GM23338 (cell line): ENCODE measurements around the gene GSG1. TPM values are rescaled to one million over a fixed set of nuclear protein-coding genes. Genes with fewer than 3 reads are reported as not detected.

Source experiments
- ATAC-seq: fragments of 200-7000 bp; cut with Tn5 transposase; 3 replicates; pipeline ENCODE4 v1.9.1; 2020
- DNase-seq: peaks from one replicate; pipeline ENCODE4 v3.0.0-alpha.2; 2015; ENCODE audit warnings: low spot score
- H2AFZ ChIP-seq: fragments of 200-600 bp; sonication (generic); 2 replicates; pipeline ENCODE4 v1.8.0; 2016; ENCODE audit warnings: antibody characterized with exemption, mild to moderate bottlenecking, moderate library complexity
- H3F3A ChIP-seq: fragments of 200-600 bp; sonication (generic); replicated peaks from 2 replicates; pipeline ENCODE4 v1.8.0; 2017; ENCODE audit warnings: antibody characterized with exemption, mixed run types, low read depth
- H3K27ac ChIP-seq: fragments of 200-600 bp; sonication (generic); 2 replicates; pipeline ENCODE4 v1.6.1; 2016; ENCODE audit warnings: low read depth
- H3K27me3 ChIP-seq: fragments of 200-600 bp; sonication (generic); 2 replicates; pipeline ENCODE4 v1.8.0; 2016; ENCODE audit warnings: mild to moderate bottlenecking, mixed run types, moderate library complexity; ENCODE audit not compliant: insufficient read depth
- H3K36me3 ChIP-seq: fragments of 200-600 bp; sonication (generic); 2 replicates; pipeline ENCODE4 v1.8.0; 2016; ENCODE audit warnings: mild to moderate bottlenecking; ENCODE audit not compliant: insufficient read depth
- H3K4me1 ChIP-seq: fragments of 200-600 bp; sonication (generic); 2 replicates; pipeline ENCODE4 v1.8.0; 2016; ENCODE audit warnings: mild to moderate bottlenecking, moderate library complexity; ENCODE audit not compliant: insufficient read depth
- H3K4me2 ChIP-seq: fragments of 200-600 bp; sonication (generic); 2 replicates; pipeline ENCODE4 v1.7.1; 2017; ENCODE audit warnings: mixed run types
- H3K4me3 ChIP-seq: fragments of 200-600 bp; sonication (generic); 2 replicates; pipeline ENCODE4 v1.6.1; 2016; ENCODE audit warnings: mixed run types
- H3K79me2 ChIP-seq: fragments of 200-600 bp; sonication (generic); replicated peaks from 2 replicates; pipeline ENCODE4 v1.8.0; 2017; ENCODE audit warnings: mild to moderate bottlenecking; ENCODE audit not compliant: insufficient read depth
- H3K9me2 ChIP-seq: fragments of 200-600 bp; sonication (generic); 2 replicates; pipeline ENCODE4 v1.8.0; 2017; ENCODE audit not compliant: insufficient read depth
- H4K20me1 ChIP-seq: fragments of 200-600 bp; sonication (generic); replicated peaks from 2 replicates; pipeline ENCODE4 v1.8.0; 2017; ENCODE audit warnings: mild to moderate bottlenecking; ENCODE audit not compliant: insufficient read depth
- H3K27ac Mint-ChIP-seq: 2 replicates; pipeline ENCODE4 v1.8.0; 2020; ENCODE audit warnings: inconsistent platforms, mild to moderate bottlenecking, moderate library complexity, mixed read lengths
- H3K27me3 Mint-ChIP-seq: 3 replicates; pipeline ENCODE4 v1.8.0; 2022; ENCODE audit warnings: low read depth, mild to moderate bottlenecking, moderate library complexity, mixed read lengths, inconsistent platforms; ENCODE audit not compliant: insufficient read depth, poor library complexity
- H3K36me3 Mint-ChIP-seq: 3 replicates; pipeline ENCODE4 v1.8.0; 2021; ENCODE audit warnings: low read depth, mild to moderate bottlenecking, inconsistent platforms, moderate library complexity, mixed read lengths
- H3K4me1 Mint-ChIP-seq: 3 replicates; pipeline ENCODE4 v1.8.0; 2020; ENCODE audit warnings: mild to moderate bottlenecking, inconsistent platforms, mixed read lengths
- H3K4me3 Mint-ChIP-seq: 3 replicates; pipeline ENCODE4 v1.8.0; 2021; ENCODE audit warnings: moderate library complexity, mild to moderate bottlenecking, inconsistent platforms, mixed read lengths
- H3K9me3 Mint-ChIP-seq: 3 replicates; pipeline ENCODE4 v1.8.0; 2020; ENCODE audit warnings: moderate library complexity, mild to moderate bottlenecking, inconsistent platforms, mixed read lengths
- CREB1 ChIP-seq: fragments of 250-450 bp; sonication (Bioruptor Pico); IDR thresholded peaks from 2 replicates; pipeline ENCODE4 v1.5.0; 2020; ENCODE audit warnings: low read depth, mild to moderate bottlenecking, moderate library complexity
- CTCF ChIP-seq, 2 experiments: fragments of 200-600 bp in 1 of 2; sonication (generic) in 1 of 2; conservative IDR thresholded peaks; 2 replicates each; pipeline versions ENCODE4 v1.5.1 to v1.6.1; 2016 to 2017; ENCODE audit warnings: antibody characterized with exemption in 2 of 2, low read depth in 2 of 2, mild to moderate bottlenecking in 2 of 2, moderate library complexity in 1 of 2
- ETS1 ChIP-seq: IDR thresholded peaks from 2 replicates; pipeline ENCODE4 v1.6.1; 2016; ENCODE audit warnings: antibody characterized with exemption
- EZH2 ChIP-seq: fragments of 200-600 bp; sonication (generic); IDR thresholded peaks from one replicate; pipeline ENCODE4 v1.8.0; 2017; ENCODE audit warnings: antibody characterized with exemption, mild to moderate bottlenecking, low read depth; ENCODE audit not compliant: unreplicated experiment
- EZH2phosphoT487 ChIP-seq: fragments of 200-600 bp; sonication (generic); IDR thresholded peaks from one replicate; pipeline ENCODE4 v1.8.1; 2018; ENCODE audit warnings: antibody characterized with exemption; ENCODE audit not compliant: unreplicated experiment
- JUNB ChIP-seq: IDR thresholded peaks from one replicate; pipeline ENCODE4 v1.6.1; 2016; ENCODE audit warnings: antibody characterized with exemption; ENCODE audit not compliant: unreplicated experiment
- NANOG ChIP-seq: IDR thresholded peaks from 2 replicates; pipeline ENCODE4 v1.6.1; 2016; ENCODE audit warnings: antibody characterized with exemption, borderline replicate concordance
- POLR2AphosphoS5 ChIP-seq: IDR thresholded peaks from 2 replicates; pipeline ENCODE4 v1.6.1; 2016; ENCODE audit warnings: antibody characterized with exemption, low read depth
- REST ChIP-seq: IDR thresholded peaks from one replicate; pipeline ENCODE4 v1.6.1; 2018; ENCODE audit warnings: antibody characterized with exemption; ENCODE audit not compliant: unreplicated experiment
- STAT1 ChIP-seq: IDR thresholded peaks from one replicate; pipeline ENCODE4 v1.6.1; 2016; ENCODE audit warnings: antibody characterized with exemption; ENCODE audit not compliant: unreplicated experiment
- ZNF114 ChIP-seq: fragments of 250-450 bp; sonication (Bioruptor Pico); IDR thresholded peaks from 2 replicates; pipeline ENCODE4 v1.5.0; 2020; ENCODE audit warnings: mild to moderate bottlenecking, moderate library complexity
- ZNF331 ChIP-seq: fragments of 250-450 bp; sonication (Bioruptor Pico); IDR thresholded peaks from 2 replicates; pipeline ENCODE4 v1.5.0; 2020; ENCODE audit warnings: low read depth, mild to moderate bottlenecking, moderate library complexity
- ZNF462 ChIP-seq: fragments of 250-450 bp; sonication (Bioruptor Pico); IDR thresholded peaks from 2 replicates; pipeline ENCODE4 v1.5.0; 2020; ENCODE audit warnings: mild to moderate bottlenecking, moderate library complexity
- polyA plus RNA-seq: library from polyadenylated mRNA; unstranded; fragments of >200 nt; fragmentation: Nextera tagmentation; extraction: Ambion mirVana; gene quantifications from 2 replicates; pipeline ENCODE4 v1.2.1, GENCODE V29; 2016
- total RNA-seq: library from RNA; depleted of rRNA; stranded (reverse); fragments of >200 nt; shearing (Covaris generic); gene quantifications from 2 replicates; pipeline ENCODE4 v1.2.3, GENCODE V29; 2014

The GSG1 gene
- total and polyA plus RNA-seq, 2 experiments from 2014 or later, result 0.17 to 0.63 TPM

- DNase-seq (no peak), ATAC-seq (no peak)
- Histone ChIP-seq H3K4me3 (no peak overlapping the region), H3K27me3 (peaks cover 11% of the 10 kb centered on the region), H4K20me1 (no peaks in the 10 kb centered on the region), H3K27ac (no peak overlapping the region), H3F3A (no peaks in the 10 kb centered on the region), H3K79me2 (no peaks in the 10 kb centered on the region), H2AFZ (peak overlapping the region; percentile 59; the same call in 1 of the 2 replicates), H3K36me3 (no peaks in the 10 kb centered on the region), H3K4me1 (peaks cover 6% of the 10 kb centered on the region), H3K9me2 (no peaks in the 10 kb centered on the region), H3K4me2 (no peak overlapping the region)
- Mint-ChIP-seq H3K27me3 (peaks cover 4% of the 10 kb centered on the region), H3K27ac (no peak overlapping the region), H3K9me3 (no peaks in the 10 kb centered on the region), H3K4me3 (no peak overlapping the region), H3K36me3 (no peaks in the 10 kb centered on the region), H3K4me1 (peaks cover 28% of the 10 kb centered on the region)
- TF ChIP-seq EZH2phosphoT487 (no peak), POLR2AphosphoS5 (no peak), JUNB (no peak), ETS1 (no peak), EZH2 (no peak), ZNF331 (no peak), CTCF (conservative IDR thresholded peaks at IDR 0.05; ENCODE audit: low read depth in 2 of 2) (no peak), ZNF462 (CRISPR knock-in tag) (no peak), CREB1 (CRISPR knock-in tag) (no peak), ZNF114 (no peak), STAT1 (no peak), REST (no peak), NANOG (no peak)
These were observed 64.0 kb downstream of the GSG1 start for GRCh38 chr12:13039328-13039956.
